GM18870 (cell line): ENCODE results near the gene PFN3.

Source experiments
- ATAC-seq: cut with Tn5 transposase; IDR thresholded peaks from one replicate; pipeline ENCODE4 v1.9.1; 2021; ENCODE audit warnings: moderate library complexity; ENCODE audit not compliant: unreplicated experiment

Gene PFN3

GRCh38 chr5:177438468-177438867, 38.0 kb upstream of the PFN3 start:
- no peak for ATAC-seq

- no peak for ATAC-seq
Observed at GRCh38 chr5:177437623-177438022, 37.2 kb upstream of the PFN3 start.

DNA sequence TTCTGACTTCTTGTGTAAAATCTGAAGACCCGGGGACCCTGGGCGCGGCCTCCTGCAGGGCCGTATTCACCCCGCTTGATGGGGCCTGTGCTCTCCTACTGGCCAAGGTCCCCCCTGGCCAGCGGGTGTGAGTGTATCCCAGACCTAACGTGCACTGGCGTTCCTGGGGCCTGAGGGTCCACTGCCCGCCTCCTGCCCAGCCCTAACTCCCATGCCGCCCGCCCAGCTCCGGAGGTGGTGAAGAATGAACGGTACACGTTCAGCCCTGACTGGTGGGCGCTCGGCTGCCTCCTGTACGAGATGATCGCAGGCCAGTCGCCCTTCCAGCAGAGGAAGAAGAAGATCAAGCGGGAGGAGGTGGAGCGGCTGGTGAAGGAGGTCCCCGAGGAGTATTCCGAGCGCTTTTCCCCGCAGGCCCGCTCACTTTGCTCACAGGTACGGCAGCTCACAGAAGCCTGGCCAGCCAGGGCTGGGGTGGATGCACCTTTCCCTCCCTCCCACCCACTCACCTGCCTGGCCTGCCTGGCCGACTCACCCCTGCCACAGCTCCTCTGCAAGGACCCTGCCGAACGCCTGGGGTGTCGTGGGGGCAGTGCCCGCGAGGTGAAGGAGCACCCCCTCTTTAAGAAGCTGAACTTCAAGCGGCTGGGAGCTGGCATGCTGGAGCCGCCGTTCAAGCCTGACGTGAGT, 35.5 kb upstream of the PFN3 start:
- ATAC-seq: no peak

DNA sequence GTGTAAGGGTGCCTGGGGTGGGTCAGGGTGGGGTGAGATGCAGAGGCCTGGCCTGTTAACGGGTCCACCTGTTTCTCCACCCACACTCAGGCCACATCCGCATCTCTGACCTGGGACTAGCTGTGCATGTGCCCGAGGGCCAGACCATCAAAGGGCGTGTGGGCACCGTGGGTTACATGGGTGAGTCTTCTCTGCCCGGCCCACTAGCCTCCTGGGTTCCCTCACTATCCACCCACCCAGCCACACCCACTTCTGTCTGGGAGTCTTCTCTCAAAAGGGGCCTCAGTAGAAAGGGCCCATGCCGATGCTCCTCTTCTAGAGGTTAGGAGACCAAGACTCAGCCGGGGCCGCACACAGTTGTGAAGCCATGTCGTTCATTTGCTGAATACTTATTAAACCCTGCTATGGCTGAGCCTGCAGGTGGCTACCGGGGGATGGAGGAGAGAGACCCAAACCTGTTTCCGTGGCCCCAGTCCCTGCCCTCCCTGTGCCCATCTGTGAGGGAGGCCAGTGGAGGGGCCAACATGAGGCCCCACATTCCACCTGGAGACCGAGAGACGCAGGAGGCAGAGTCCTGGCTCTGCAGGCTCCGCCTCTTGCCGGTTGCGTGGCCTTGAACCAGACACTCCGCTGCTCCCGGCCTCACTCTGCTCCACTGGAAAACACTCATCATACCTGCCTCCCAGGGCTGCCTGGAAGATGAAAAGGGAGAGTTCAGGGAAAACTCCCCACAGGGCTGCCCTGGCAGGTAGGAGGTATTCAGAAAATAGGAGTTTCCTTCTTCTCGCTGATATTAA, 34.7 kb upstream of the PFN3 start:
- no peak for ATAC-seq

DNA sequence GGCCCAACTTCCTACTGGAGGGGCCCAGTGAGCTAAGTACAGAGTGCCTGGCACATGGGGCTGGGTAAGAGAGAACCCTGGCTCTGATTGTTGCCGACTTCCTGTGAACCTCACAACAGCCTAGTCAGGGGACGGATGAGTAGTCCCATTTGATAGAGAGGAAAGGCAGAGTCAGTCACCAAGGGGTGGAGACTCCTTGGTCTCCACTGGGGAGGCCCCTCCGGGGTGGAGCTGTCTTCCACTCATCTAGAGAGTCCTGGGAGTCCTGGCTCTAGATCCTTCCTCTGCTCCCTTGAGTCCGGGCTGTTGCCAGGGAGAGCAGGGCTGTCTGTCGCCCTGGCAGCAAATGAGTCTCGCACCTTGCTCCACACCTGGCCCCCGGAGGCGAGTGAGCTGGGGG, 34.0 kb upstream of the PFN3 start:
- ATAC-seq: no peak

GRCh38 chr5:177433658-177434217, 33.3 kb upstream of the PFN3 start:
- no peak for ATAC-seq

DNA sequence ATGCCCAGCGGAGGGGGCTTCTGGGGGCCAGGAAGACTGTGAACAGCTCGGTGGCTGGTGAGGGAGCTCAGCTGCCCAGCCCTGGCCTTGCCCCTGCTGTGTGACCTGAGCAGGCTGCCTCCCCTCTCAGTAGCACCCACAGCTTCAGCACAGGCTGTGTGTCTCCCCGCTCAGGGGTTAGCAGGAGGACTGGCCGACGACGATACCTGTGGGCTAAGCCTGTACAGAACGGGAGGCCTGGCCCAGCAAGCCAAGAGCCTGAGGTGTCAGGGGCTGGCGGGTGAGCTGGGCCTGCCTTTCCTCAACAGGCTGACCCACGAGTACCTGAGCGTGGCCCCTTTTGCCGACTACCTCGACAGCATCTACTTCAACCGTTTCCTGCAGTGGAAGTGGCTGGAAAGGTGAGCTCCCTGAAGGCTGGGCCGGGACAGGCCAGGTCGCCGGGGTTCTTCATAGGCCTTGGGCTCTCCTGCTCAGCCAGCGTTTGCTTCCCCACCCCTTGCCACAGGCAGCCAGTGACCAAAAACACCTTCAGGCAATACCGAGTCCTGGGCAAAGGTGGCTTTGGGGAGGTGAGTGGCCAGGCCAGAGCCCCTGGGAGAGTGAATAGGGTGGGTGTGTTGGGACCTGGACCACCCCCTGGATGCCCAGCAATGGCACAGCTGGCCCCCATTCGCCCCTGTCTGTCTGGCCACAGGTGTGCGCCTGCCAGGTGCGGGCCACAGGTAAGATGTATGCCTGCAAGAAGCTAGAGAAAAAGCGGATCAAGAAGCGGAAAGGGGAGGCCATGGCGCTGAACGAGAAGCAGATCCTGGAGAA, 32.6 kb upstream of the PFN3 start:
- no peak for ATAC-seq

GRCh38 chr5:177432143-177432838, 31.8 kb upstream of the PFN3 start:
- no peak for ATAC-seq

DNA sequence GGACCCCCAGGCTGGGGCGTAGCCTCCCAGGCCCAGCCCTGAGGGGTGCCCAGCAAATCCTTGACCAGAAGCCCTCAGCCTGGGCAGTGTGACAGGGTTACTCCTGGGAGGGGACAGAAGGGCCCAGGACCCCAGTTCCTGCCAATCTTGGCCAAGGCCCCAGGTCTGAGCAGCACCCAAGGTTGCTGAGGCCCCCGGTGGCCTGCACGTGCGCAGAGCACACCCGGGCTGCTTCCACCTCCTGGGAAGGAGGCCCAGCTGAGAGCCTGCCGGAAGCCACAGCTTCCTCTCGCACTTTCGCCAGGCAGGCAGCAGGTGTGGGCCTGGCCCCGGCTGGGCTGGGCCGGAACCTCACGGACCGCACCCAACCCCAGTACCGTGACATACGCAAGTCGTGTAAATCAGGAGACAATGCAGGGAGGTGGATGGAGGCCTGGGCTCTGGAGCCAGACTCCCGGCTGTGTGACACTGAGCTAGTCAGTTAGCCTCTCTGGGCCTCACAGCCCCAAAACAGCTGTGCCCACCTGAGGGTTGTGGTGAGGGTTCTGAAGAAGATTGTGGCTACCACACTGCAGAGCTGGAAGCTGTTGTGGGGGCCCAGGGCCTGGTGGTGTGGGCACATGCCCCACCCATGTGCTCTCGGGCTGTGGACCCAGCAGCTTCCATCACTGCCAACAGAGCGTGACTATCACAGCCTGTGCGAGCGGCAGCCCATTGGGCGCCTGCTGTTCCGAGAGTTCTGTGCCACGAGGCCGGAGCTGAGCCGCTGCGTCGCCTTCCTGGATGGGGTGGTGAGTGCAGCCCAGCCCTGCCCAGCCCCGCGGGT, 31.1 kb upstream of the PFN3 start:
- ATAC-seq: peak; percentile 38

DNA sequence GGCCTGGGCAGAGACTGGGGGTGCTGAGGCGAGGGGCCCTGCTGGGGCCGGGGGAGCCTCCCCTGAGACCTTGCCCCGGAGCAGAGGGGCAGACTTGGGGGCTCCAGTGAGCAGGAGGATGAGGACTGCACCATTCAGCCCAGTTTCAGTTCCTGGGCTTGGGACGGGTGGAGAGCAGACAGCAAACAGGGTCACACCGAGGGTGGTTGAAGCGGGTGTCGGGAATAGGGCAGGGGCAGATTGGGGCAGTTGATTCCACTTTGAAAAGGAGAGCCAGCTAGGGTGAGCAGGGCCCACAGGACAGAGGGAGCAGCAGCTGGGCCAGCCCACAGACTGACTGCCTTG, 30.5 kb upstream of the PFN3 start:
- ATAC-seq: no peak

DNA sequence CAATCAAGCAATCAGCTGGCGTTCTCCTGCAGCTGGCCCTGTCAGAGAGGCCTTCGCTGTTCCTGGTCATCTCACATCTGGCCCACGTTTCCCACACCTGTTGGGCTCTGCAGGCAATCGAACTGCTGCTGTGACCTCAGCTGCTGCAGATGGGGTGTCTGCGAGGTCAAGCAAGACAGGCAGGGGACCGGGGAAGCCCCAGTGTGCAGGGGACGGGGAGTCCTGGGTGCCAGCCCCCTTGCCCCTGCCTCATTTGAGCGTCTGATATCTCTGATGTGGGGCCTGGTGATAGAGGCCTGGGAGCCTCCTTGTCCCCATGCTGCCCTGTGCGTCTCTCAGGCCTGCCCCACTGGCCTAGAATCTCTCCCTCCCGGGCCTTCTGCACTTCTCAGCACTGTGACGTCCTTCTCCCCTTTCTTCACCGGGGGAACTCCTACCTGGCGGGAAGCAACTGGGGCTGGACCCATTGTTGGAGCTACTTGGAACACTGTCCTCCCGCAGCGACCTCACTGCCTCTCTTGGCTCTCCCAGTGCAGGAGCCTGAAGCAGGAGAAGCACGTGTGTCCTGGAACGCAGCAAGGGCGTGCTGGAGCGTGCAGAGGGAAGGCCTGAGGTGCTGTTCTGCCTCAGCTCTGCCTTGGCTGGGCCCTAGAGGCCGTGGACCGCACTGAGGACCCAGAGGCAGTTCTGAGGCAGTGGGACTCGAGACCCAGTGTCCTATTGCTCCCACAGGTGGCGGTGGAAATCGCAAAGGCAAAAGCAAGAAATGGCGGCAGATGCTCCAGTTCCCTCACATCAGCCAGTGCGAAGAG, 29.9 kb upstream of the PFN3 start:
- ATAC-seq: no peak

DNA sequence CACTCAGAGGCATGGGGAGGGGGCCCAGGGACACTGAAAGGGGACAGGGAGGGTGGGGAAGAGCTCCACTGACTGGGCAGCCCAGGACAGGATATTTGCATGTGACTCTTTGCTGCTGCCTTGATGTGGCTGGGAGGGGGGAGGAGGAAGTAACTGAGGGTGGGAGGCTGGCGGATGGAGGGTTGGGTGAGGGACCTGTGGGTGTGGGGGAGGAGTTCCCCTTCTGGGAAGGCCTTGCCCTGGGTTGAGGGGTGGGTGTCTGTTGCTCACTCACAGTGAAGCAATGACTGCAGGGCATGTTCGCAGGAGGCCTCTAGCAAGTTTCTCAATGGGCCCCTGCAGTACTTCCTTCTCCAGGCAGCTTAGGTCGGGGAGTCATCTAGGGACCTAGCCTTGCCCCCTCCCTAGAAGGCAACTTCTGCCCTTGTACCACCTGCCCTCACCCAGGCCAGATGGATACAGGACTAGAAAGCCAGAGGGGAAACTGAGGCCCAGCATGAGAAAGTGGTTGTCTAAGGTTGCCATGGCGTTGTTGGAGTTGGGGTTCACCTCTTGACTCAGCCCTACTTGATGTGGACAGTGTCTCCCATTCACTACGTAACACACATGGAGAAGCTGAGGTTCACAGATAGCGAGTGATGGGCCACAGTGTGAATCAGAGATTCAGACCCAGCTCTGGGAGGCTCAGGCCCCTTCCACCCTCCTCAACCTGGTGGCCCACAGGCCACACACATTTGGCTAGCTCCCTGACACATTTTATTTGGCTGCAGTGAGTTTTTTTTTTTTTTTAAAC, 29.0 kb upstream of the PFN3 start:
- ATAC-seq: no peak

DNA sequence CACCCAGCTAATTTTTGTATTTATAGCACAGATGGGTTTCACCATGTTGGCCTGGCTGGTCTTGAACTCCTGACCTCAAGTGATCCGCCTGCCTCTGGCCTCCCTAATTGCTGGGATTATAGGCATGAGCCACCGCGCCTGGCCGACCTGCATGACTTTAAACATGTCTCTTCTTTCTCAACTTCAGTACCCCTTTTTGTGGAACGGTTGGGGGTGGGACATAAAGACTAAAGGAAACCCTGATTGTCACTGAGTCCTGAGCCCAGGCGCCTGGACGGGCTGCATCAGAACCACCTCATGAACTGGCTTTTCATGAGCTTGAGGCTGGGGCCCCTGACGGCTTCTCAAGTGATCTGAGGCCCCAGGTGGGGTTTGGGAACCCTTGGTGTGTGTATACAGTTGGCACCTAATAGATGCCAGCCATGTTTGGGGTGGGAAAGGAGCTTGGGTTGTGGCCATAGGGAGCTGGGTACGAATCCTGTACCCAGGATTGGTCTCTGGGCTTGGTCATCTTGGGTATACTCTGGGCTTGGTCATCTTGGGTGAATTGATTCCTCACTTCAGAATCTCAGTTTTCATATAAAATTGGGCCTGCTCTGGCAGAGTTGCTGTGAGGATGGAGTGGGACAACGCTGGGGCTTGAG, 28.2 kb upstream of the PFN3 start:
- no peak for ATAC-seq

DNA sequence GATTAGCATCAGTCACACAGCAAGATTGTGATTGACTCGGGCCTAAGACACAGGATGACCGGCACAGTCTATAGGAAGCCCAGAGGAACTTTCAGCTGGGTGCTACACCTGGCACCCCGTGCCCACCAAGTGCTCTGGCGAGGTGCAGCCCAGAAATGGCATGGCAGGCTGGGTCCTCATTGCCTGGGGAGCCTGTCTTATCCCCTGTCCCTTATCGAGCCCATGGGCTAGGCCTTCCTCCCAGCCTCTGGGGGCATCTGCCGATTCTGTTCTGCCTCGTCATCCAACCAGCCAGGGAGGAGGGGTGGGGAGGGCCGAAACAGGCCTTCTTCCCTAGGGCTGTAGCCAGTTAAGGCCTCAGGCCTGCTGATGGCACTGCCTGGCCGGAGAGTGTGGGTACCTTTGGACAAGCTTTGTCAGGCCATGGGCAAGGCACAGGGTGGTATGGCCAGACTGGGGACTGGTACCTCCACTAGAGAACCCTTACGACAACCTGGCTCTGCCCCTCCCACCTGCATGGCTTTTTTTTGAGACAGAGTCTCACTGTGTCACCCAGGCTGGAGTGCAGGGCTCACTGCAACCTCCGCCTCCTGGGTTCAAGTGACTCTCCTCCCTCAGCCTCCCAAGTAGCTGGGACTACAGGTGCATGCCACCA, 27.6 kb upstream of the PFN3 start:
- ATAC-seq: no peak

- no peak for ATAC-seq
Observed at GRCh38 chr5:177427211-177427822, 26.9 kb upstream of the PFN3 start.

DNA sequence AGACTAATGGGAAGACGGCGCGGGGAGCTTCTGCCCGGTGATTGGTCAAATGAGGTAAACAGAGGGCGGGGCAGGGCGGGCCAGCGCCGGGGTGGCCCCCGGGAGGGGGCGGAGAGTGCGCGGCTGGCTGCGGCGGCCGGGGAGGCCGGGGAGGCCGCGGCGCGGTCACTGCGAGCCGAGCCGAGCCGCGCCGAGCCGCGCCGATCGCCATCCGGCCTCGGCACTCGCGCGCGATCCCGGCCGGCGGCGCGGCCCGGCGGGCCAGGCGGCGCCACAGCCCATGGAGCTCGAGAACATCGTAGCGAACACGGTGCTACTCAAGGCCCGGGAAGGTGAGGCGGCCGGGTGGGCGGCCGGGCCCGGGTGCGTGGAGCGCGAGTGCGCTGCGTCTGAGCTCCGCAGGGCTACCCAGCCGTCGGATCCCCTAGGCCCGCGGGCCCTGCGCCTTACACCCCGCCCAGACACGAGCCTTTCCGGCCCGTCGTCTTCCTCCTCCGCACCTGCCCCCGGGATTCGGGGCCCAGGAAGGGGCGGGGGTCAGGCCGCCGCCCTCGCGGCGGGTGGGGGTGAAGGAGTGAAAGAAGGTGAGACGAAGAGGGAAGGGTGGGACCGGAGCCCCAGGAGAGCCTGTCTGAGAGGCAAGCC, 26.2 kb upstream of the PFN3 start, which contains the start of gene GRK6:
TSS of gene GRK6 (plus strand) at position 111 of the 645 bp plus-strand sequence. CDS start at position 281, 170 bp downstream.
- ATAC-seq: no peak
